Ureter (tissue), 1 donor: ENCODE results near the gene NAA80. TPM values are rescaled to one million over a fixed set of nuclear protein-coding genes. Genes with fewer than 3 reads are reported as not detected.
"Not testable (repeated sequence)": the region's sequence is repeated elsewhere in the genome, so short reads cannot be mapped to it uniquely, and the experiment has no call there.

ENCODE experiments used
- DNase-seq: peaks from one replicate; pipeline ENCODE4 v3.0.0-alpha.2; 2020; ENCODE audit warnings: low spot score
- total RNA-seq: library from RNA; stranded (reverse); gene quantifications from one replicate; pipeline ENCODE4 v1.2.4, GENCODE V29; 2023
- donor health status: DM: yes; HTN: yes; CAD: no.

The NAA80 gene
- total RNA-seq, 1 donor from 2014 or later = 10.7 TPM

DNA sequence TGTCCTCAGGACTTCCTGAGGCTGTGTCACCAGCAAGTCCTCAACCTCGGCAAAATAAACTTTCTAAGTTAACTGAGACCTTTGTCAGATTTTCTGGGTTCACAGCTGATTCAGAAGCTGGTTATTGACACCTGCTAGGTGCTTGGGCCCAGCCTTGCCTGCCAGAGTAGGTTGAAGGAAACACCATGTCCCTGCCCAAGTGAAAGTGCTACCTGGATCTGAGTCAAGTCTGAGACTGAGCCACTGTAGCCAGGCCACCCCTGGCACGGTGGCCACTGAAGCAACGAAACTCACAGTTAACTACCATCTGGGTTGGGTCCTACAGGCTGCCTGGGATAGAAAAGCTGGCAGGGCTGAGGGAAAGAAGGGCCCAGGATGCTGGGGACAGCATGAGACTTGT, 15.1 kb upstream of the NAA80 start:
- DNase-seq = no peak

- DNase-seq = not testable (repeated sequence)
These were observed 12.8 kb upstream of the NAA80 start for GRCh38 chr3:50312041-50312440.

- no peak for DNase-seq
These were observed 5.4 kb upstream of the NAA80 start for GRCh38 chr3:50304601-50305000.

- DNase-seq = no peak
These were observed 4.0 kb upstream of the NAA80 start, which contains the start of gene HYAL1 for GRCh38 chr3:50303013-50303815. Gene HYAL1 (minus strand): TSS chr3:50303574. CDS start chr3:50302956, 618 bp downstream.

DNA sequence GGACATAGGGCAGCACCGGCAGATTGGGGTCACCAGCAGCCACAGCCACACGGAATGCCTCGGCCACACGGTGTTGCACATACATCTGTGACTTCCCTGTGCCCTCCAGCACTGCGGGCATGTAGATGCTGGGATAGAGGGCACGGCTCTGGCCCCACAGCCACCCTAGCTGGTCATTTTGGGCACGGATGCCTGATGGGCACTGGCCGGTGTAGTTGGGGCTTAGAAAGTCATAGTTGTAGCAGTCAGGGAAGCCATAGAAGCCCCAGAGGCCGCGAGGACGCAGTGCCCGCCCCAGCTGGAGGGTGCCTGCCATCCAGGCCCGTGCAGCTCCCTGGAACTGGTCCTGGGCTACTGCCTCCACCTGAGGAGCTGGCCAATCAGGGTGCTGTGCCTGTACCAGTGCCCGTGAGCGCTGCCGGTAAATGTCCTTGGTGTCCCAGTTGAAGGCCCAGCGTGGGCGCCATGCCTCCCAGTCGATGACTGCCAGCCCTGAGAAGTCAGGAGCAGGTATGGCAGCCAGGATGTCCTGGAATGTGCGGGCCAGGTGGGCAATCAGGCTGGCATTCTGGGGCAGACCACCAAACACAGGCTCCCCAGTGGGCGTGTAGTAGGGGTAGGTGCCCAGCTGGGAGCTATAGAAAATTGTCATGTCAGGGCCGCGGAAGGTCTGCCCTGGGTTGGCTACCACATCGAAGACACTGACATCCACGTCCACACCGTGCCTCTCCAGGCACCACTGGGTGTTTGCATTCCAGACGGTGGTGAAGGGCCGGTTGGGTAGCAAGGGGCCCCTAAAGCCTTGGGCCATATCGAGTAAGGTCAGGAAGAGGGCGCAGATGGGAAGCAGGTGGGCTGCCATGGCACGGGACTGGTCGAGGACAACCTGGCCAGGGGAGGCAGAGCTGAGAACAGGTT, 3.1 kb upstream of the NAA80 start:
- DNase-seq = no peak

DNA sequence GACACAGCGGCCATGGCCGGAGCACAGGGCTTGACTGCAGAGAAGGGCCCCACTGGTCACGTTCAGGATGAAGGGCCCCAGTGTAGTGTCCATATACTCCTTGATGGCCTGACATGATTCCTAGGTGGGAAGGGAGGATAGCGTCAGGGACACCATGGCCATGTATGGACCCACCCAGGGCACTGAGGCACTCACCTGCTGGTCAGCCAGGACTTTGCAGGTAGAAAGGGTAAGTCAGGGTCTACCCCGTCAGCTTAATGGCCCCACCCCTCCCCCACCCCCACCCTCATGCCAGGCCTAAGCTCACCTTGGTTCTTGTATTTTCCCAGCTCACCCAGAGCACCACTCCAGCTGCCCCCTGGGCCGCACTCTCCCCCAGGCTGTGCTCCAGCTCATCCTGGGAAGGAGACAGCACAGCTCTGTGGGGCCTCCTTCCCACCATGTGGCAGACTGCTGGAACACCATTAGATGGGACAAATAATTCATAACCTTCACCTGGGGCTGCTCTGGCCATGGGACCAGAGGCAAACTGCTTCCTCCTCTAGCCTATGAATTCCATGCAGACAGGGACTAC, 1.6 kb upstream of the NAA80 start:
- no peak for DNase-seq

GRCh38 chr3:50299929-50300680, 900 bp upstream of the NAA80 start:
- no peak for DNase-seq

GRCh38 chr3:50299638-50299928, 378 bp upstream of the NAA80 start:
- DNase-seq = no peak

- no peak for DNase-seq
These were observed 1.1 kb downstream of the NAA80 start for GRCh38 chr3:50297896-50298725.

GRCh38 chr3:50297384-50297775, 1.8 kb downstream of the NAA80 start:
- no peak for DNase-seq

- DNase-seq = no peak
These were observed 2.4 kb downstream of the NAA80 start for GRCh38 chr3:50296721-50297383.

DNA sequence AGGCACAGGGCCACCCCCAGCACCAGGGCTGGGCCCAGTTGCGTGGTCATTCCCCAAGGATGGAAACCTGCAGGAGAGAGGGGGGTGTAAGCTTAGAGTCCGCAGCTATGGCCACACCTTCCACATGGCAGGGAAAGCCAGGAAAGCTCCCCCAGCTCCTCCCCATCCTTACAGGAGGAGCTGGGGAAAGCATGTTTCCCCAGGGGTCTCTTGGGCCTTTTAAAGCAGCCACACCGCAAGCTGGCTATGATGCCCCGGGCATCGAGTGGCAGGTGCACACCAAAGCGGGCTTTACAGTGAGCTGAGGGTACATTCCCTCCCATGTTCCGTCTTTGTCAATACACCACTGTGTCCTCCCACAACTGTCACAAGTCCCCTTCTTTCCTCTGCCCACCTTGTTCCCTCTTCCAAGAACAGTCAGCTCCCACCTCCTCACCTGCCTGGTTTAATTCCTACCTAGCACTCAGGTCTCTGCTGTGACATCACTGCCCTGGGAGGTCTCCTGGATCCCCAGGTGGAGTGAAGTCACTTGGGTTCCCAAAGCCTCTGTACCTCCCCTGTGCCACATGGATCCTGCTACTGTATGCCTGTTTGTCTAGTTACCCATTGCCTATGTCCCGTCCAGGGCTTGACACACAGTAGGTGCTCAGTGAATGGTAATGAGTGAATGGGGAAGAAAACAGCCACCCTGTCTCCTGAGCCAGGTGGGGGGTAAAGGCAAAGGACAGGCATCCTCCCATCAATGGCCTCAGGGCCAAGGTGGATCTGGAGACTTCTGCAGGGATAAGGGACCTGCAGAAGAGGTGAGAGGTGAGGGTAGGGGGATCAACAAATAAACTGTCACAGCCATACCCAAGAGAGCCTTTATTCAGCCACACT, 3.4 kb downstream of the NAA80 start:
- no peak for DNase-seq

GRCh38 chr3:50294492-50295403, 4.5 kb downstream of the NAA80 start:
- no peak for DNase-seq

GRCh38 chr3:50294089-50294488, 5.1 kb downstream of the NAA80 start:
- no peak for DNase-seq

- no peak for DNase-seq
These were observed 6.0 kb downstream of the NAA80 start for GRCh38 chr3:50293079-50293801.

DNA sequence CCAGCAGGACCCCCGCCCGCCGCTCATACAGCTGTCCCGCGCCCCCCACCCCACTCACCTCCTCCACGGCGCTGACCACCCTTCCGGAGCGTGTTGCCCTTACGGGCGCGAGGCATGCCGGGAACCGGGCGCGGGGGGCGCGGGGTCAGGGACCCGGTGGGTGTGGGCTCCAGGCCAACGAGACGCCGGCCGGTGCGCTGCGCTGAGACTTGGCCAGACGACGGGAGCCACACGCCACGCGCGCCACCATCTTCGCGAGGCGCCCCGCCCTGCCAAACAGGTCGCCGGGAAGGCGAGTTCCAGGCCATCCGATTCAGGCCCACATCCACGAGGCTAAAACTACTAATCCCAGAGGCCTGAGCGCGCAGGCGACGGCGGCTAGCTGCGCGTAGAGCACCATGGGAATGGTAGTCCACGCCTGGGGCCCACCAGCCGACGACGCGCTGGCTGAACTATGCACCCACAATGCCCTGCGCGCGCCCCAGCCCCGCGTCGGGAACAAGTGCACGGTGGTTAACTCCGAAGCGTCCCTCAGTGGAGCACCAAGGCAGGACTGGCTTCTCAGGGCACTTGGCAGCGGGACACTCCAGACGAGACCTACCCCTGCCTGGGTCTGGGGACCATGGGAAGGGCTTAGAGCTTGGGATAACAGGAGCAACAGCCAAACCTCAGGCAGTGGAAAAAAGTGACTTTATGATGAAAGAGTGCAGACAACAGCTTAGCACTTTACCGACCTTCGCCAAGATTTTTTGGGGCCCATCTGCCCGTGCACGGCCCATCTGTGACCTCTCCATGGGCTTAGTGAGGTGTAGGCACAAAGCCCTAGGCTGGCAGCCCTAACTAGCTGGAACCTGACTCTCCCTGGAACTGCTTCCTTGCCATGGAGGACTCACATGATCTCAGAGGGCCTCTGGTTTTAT, 6.8 kb downstream of the NAA80 start, which contains the start of gene IFRD2:
Gene IFRD2, minus strand, starts transcription at position 271 of the 920 bp plus-strand sequence. Its CDS starts 155 bp downstream, at position 116.
- DNase-seq = peak; percentile 98
